Vagina (tissue), 2 donors: ENCODE measurements around the gene B4GAT1.

ENCODE experiments used
- POLR2A ChIP-seq, 2 donors: fragments of 450-650 bp; IDR thresholded peaks; one replicate each; pipeline ENCODE4 v1.6.1; 2017; ENCODE audit warnings: antibody characterized with exemption in 2 of 2, mild to moderate bottlenecking in 2 of 2, moderate library complexity in 2 of 2
- POLR2AphosphoS5 ChIP-seq, 2 donors: sonication (generic); formaldehyde crosslinking; IDR thresholded peaks; one replicate each; pipeline ENCODE4 v1.9.0; 2017; ENCODE audit warnings: antibody characterized with exemption in 2 of 2, mild to moderate bottlenecking in 2 of 2, low read depth in 1 of 2; ENCODE audit not compliant: insufficient read depth in 1 of 2
- TF ChIP-seq, protein P1 (sequence below), 3 experiments: fragments of 450-650 bp in 2 of 3; fragments of 200-600 bp in 1 of 3; sonication (generic) in 1 of 3; IDR thresholded peaks; one replicate each; pipeline ENCODE4 v1.5.1; 2017 to 2019; ENCODE audit warnings: antibody characterized with exemption in 3 of 3, mild to moderate bottlenecking in 2 of 3, moderate library complexity in 2 of 3

DNA sequence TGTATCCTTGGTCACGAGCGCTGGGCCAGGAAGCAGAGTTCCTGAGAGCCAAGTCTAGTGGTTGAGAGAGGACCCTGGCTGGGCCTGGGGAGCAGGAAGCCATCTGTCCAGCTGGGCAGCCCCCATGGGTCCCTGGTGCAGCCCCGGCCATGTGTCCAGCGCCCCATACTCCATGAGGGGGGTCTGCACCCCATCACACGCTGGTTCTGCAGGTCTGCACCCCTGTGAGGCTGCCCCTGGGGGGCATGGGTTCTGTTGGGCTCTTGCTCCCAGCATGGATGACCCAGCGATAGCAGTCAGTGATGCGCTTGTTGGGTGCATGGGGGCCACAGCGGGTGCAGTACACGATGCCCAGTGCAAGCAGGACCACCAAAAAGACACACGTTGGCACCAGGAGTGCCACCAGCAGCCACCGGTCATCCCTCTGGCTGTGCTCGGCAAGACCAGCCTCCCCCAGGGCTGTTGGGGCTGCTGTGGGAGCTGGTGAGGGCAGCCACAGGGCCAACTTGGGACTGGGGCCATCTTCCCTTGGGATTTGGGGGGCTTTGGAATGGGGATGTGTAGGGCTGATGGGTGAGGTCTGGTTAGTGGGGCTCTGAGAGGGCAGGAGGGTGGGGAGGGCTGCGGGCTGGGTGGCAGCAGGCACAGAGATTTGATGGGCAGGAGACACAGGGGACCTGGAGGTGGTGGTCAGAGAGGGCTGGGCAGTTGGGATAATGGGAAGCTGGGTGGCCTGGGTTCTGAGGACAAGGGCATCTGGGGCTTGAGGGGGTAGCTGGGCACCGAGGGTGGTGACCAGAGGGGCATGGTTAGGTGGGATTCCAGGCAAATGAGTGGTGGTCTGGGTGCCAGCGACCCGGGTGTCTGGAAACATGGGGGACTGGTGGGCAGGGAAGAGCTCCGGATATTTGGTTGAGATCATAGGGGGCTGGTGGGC lies 32.6 kb downstream of the B4GAT1 start:
- TF ChIP-seq, protein P1, sequence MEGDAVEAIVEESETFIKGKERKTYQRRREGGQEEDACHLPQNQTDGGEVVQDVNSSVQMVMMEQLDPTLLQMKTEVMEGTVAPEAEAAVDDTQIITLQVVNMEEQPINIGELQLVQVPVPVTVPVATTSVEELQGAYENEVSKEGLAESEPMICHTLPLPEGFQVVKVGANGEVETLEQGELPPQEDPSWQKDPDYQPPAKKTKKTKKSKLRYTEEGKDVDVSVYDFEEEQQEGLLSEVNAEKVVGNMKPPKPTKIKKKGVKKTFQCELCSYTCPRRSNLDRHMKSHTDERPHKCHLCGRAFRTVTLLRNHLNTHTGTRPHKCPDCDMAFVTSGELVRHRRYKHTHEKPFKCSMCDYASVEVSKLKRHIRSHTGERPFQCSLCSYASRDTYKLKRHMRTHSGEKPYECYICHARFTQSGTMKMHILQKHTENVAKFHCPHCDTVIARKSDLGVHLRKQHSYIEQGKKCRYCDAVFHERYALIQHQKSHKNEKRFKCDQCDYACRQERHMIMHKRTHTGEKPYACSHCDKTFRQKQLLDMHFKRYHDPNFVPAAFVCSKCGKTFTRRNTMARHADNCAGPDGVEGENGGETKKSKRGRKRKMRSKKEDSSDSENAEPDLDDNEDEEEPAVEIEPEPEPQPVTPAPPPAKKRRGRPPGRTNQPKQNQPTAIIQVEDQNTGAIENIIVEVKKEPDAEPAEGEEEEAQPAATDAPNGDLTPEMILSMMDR (IDR thresholded peaks at IDR 0.05) = no peak
- TF ChIP-seq POLR2A (IDR thresholded peaks at IDR 0.05) (no peak), POLR2AphosphoS5 (IDR thresholded peaks at IDR 0.05; ENCODE audit: insufficient read depth in 1 of 2, low read depth in 1 of 2) (no peak)
